Measurements from ENCODE around the gene RTN3. TPM values are rescaled to one million over a fixed set of nuclear protein-coding genes. Genes with fewer than 3 reads are reported as not detected.

RTN3 gene
- polyA plus RNA-seq, 1 donor from 2014 or later = 283 TPM

DNA sequence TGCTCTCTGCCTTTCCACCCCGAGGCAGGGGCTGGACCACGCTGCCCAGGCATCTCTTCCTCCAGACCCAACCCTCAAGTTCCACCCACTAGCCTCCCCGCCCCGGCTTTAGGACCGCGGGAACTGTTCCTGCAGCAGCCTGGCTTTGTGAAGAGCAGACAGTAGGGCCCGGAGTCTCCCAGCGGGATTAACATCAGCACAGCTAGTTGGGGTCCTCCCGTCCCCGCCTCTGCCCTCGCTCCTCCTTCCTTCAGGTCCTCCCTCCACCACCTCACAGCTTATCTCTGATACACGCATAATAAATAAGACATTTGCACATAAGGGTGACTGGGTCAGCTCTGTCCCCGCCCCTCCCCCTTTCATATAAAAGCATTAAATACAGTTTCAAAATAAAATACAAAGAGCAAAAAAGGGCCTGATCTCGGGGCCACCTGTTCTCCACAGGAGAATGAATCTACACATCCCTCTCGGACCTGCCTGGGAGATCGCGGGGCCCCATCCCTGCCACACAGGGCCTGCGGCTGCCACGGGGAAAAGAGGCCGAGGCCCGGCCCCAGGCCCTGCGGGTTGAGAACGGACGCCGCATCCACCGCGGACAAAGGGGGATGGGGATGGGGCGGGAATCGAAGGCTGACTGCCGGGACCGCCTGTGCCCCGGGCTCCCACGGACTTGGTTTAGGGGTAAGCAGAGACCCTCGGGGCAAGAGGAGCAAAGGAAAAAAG lies 80.8 kb downstream of the RTN3 start:
- Histone ChIP-seq H3K9ac (ENCODE audit: low read length) (peak overlapping the region; percentile 76), H3K9me3 (ENCODE audit: low read length) (no peaks in the 10 kb centered on the region), H3F3A (ENCODE audit: insufficient read depth, low read length, poor library complexity, severe bottlenecking) (no peaks in the 10 kb centered on the region), H3K4me3 (ENCODE audit: low read length) (peak overlapping the region; percentile 70), H4K20me1 (ENCODE audit: insufficient read depth) (peaks cover 3% of the 10 kb centered on the region), H2AFZ (ENCODE audit: low read depth, low read length) (no peak overlapping the region), H3K4me2 (ENCODE audit: low read length) (peak overlapping the region; percentile 92), H3K27me3 (ENCODE audit: insufficient read depth, low read depth, low read length) (no peaks in the 10 kb centered on the region), H3K9me2 (ENCODE audit: insufficient read depth, low read length) (no peaks in the 10 kb centered on the region), H3K36me3 (ENCODE audit: insufficient read depth, low read length) (no peaks in the 10 kb centered on the region), H3K79me2 (replicated peaks; ENCODE audit: insufficient read depth, low read length) (peaks cover 48% of the 10 kb centered on the region), H3K27ac (ENCODE audit: low read length) (peak overlapping the region; percentile 81)
- TF ChIP-seq SMC3 (conservative IDR thresholded peaks at IDR 0.05; ENCODE audit: poor library complexity) (peak; percentile 24), TAF1 (IDR thresholded peaks at IDR 0.05; ENCODE audit: low read depth) (no peak), POLR2AphosphoS5 (IDR thresholded peaks at IDR 0.05) (peak; percentile 61), MXI1 (conservative IDR thresholded peaks at IDR 0.05; ENCODE audit: poor library complexity, severe bottlenecking) (peak; percentile 29), RAD21 (conservative IDR thresholded peaks at IDR 0.05) (no peak), EP300 (conservative IDR thresholded peaks at IDR 0.05; ENCODE audit: poor library complexity, severe bottlenecking) (peak; percentile 34), EZH2 (IDR thresholded peaks at IDR 0.05; ENCODE audit: borderline replicate concordance, insufficient read depth, low read length, poor library complexity, severe bottlenecking) (no peak)
- TF ChIP-seq, protein P1, sequence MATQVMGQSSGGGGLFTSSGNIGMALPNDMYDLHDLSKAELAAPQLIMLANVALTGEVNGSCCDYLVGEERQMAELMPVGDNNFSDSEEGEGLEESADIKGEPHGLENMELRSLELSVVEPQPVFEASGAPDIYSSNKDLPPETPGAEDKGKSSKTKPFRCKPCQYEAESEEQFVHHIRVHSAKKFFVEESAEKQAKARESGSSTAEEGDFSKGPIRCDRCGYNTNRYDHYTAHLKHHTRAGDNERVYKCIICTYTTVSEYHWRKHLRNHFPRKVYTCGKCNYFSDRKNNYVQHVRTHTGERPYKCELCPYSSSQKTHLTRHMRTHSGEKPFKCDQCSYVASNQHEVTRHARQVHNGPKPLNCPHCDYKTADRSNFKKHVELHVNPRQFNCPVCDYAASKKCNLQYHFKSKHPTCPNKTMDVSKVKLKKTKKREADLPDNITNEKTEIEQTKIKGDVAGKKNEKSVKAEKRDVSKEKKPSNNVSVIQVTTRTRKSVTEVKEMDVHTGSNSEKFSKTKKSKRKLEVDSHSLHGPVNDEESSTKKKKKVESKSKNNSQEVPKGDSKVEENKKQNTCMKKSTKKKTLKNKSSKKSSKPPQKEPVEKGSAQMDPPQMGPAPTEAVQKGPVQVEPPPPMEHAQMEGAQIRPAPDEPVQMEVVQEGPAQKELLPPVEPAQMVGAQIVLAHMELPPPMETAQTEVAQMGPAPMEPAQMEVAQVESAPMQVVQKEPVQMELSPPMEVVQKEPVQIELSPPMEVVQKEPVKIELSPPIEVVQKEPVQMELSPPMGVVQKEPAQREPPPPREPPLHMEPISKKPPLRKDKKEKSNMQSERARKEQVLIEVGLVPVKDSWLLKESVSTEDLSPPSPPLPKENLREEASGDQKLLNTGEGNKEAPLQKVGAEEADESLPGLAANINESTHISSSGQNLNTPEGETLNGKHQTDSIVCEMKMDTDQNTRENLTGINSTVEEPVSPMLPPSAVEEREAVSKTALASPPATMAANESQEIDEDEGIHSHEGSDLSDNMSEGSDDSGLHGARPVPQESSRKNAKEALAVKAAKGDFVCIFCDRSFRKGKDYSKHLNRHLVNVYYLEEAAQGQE (IDR thresholded peaks at IDR 0.05; ENCODE audit: borderline replicate concordance) = no peak
- TF ChIP-seq, protein P2, sequence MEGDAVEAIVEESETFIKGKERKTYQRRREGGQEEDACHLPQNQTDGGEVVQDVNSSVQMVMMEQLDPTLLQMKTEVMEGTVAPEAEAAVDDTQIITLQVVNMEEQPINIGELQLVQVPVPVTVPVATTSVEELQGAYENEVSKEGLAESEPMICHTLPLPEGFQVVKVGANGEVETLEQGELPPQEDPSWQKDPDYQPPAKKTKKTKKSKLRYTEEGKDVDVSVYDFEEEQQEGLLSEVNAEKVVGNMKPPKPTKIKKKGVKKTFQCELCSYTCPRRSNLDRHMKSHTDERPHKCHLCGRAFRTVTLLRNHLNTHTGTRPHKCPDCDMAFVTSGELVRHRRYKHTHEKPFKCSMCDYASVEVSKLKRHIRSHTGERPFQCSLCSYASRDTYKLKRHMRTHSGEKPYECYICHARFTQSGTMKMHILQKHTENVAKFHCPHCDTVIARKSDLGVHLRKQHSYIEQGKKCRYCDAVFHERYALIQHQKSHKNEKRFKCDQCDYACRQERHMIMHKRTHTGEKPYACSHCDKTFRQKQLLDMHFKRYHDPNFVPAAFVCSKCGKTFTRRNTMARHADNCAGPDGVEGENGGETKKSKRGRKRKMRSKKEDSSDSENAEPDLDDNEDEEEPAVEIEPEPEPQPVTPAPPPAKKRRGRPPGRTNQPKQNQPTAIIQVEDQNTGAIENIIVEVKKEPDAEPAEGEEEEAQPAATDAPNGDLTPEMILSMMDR (IDR thresholded peaks at IDR 0.05; ENCODE audit: poor library complexity, severe bottlenecking) = no peak

DNA sequence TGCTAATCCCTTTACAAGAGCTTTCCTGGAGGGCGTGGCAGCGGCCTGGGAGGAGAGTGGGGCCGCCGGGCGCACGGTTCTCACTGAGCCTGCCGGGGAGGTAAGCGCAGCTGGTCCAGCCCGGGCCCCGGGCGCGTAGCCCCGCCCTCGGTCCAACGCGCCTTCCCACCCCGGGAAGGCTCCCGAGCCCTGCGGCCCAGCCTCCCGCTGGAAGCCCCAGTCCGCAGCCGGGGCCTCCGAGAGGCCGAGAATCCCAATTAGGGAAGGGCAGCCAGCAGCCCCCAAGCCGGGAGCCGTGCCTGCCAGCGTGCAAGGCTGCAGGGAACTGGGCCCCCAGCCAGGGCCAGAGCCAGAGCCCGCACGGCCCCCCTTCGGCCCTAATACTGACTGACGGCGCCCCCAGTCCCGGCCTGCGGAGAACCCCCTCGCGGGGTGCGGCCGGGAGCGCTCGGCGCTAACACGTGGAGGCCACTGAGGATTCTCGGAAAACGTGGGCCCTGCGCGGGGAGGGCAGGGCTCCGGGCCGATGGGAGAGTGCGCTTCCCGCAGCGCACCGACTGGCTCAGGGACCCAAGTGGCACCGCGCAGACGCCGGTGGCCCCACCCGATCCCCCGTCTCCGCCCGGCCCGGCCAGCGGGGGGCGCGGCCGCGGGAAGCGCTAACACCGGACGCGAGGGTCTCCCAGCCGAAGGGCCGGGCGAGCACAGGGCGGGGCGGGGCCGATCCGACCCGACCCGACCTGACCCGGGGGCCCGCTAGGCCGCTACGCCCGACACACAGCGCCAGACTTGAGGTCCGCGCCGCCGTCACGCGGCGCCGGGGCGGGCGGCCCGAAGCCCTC lies 81.6 kb downstream of the RTN3 start:
- Histone ChIP-seq H4K20me1 (ENCODE audit: insufficient read depth) (peaks cover 3% of the 10 kb centered on the region), H3K9ac (ENCODE audit: low read length) (peak overlapping the region; percentile 76), H2AFZ (ENCODE audit: low read depth, low read length) (no peak overlapping the region), H3K9me2 (ENCODE audit: insufficient read depth, low read length) (no peaks in the 10 kb centered on the region), H3K4me2 (ENCODE audit: low read length) (peak overlapping the region; percentile 92), H3K79me2 (replicated peaks; ENCODE audit: insufficient read depth, low read length) (peaks cover 56% of the 10 kb centered on the region), H3K36me3 (ENCODE audit: insufficient read depth, low read length) (no peaks in the 10 kb centered on the region), H3K9me3 (ENCODE audit: low read length) (no peaks in the 10 kb centered on the region), H3K27ac (ENCODE audit: low read length) (peak overlapping the region; percentile 81), H3F3A (ENCODE audit: insufficient read depth, low read length, poor library complexity, severe bottlenecking) (no peaks in the 10 kb centered on the region), H3K27me3 (ENCODE audit: insufficient read depth, low read depth, low read length) (no peaks in the 10 kb centered on the region), H3K4me3 (ENCODE audit: low read length) (peak overlapping the region; percentile 70)
- TF ChIP-seq RAD21 (conservative IDR thresholded peaks at IDR 0.05) (no peak), TAF1 (IDR thresholded peaks at IDR 0.05; ENCODE audit: low read depth) (no peak), MXI1 (conservative IDR thresholded peaks at IDR 0.05; ENCODE audit: poor library complexity, severe bottlenecking) (peak; percentile 63), POLR2AphosphoS5 (IDR thresholded peaks at IDR 0.05) (peak; percentile 15), EP300 (conservative IDR thresholded peaks at IDR 0.05; ENCODE audit: poor library complexity, severe bottlenecking) (no peak)
- TF ChIP-seq, protein P2 (IDR thresholded peaks at IDR 0.05; ENCODE audit: poor library complexity, severe bottlenecking) = no peak
- TF ChIP-seq, protein P1 (IDR thresholded peaks at IDR 0.05; ENCODE audit: borderline replicate concordance) = no peak

Measured in neural cell (in vitro differentiated cells).